H1 (cell line): ENCODE data around the gene MLEC. TPM values are rescaled to one million over a fixed set of nuclear protein-coding genes. Genes with fewer than 3 reads are reported as not detected.

Experiments
- CTCF ChIA-PET: fragments of 300-600 bp; sonication (Branson Sonifier 250); formaldehyde crosslinking; loops from one replicate; lab custom pipeline; 2021; ENCODE audit not compliant: partially characterized antibody; lab: Charles Lee
- POLR2A ChIA-PET: fragments of 300-600 bp; sonication (Branson Sonifier 250); formaldehyde crosslinking; loops from one replicate; lab custom pipeline; 2021; ENCODE audit warnings: inconsistent platforms; ENCODE audit not compliant: partially characterized antibody; lab: Charles Lee
- DNase-seq, 2 experiments: peaks; one replicate each; pipeline versions ENCODE4 v3.0.0 to v3.0.0-alpha.2; 2010 to 2022; ENCODE audit warnings: low spot score in 2 of 2, low read depth in 1 of 2, mixed read lengths in 1 of 2
- FAIRE-seq: peaks from 2 replicates; lab custom pipeline; 2011; peaks lifted over from hg19 to GRCh38; lab: Jason Lieb, UNC
- H2AFZ ChIP-seq: 2 replicates; pipeline ENCODE4 v1.8.1; 2012; ENCODE audit warnings: low read length, inconsistent platforms
- H2AK5ac ChIP-seq: 2 replicates; pipeline ENCODE4 v1.6.1; 2013; ENCODE audit warnings: low read depth, low read length
- H2BK120ac ChIP-seq: replicated peaks from 2 replicates; pipeline ENCODE3; 2013; ENCODE audit warnings: low read depth, low read length, inconsistent platforms
- H2BK12ac ChIP-seq: 2 replicates; pipeline ENCODE4 v1.6.1; 2013; ENCODE audit warnings: low read depth, low read length
- H2BK15ac ChIP-seq: 2 replicates; pipeline ENCODE4 v1.6.1; 2013; ENCODE audit warnings: low read length
- H2BK20ac ChIP-seq: 2 replicates; pipeline ENCODE4 v1.6.1; 2013; ENCODE audit warnings: low read length
- H2BK5ac ChIP-seq: 2 replicates; pipeline ENCODE4 v1.6.1; 2013; ENCODE audit warnings: low read depth, low read length
- H3K14ac ChIP-seq: 2 replicates; pipeline ENCODE4 v1.6.1; 2013; ENCODE audit warnings: inconsistent platforms; ENCODE audit not compliant: insufficient read length
- H3K18ac ChIP-seq: 2 replicates; pipeline ENCODE4 v1.6.1; 2013; ENCODE audit warnings: low read length; ENCODE audit errors: extremely low read depth
- H3K23ac ChIP-seq: 2 replicates; pipeline ENCODE4 v1.6.1; 2013; ENCODE audit warnings: inconsistent platforms; ENCODE audit not compliant: insufficient read length
- H3K23me2 ChIP-seq: 2 replicates; pipeline ENCODE4 v1.6.1; 2013; ENCODE audit warnings: low read depth, low read length
- H3K27ac ChIP-seq: 2 replicates; pipeline ENCODE4 v1.6.1; 2011; ENCODE audit warnings: low read depth, low read length, inconsistent platforms
- H3K27me3 ChIP-seq, 4 experiments: replicated peaks in 1 of 4; 1 replicate in 1 of 4; 2 replicates in 3 of 4; pipeline versions ENCODE4 v1.6.1 to v1.8.1; 2011 to 2013; ENCODE audit warnings: low read length in 3 of 4, mild to moderate bottlenecking in 3 of 4, inconsistent platforms in 2 of 4, mixed read lengths in 2 of 4, moderate library complexity in 1 of 4; ENCODE audit not compliant: control insufficient read depth in 3 of 4, insufficient read depth in 3 of 4; ENCODE audit errors: extremely low read depth in 1 of 4
- H3K36me3 ChIP-seq, 4 experiments: 2 replicates each; pipeline versions ENCODE4 v1.6.1 to v1.8.1; 2011 to 2013; ENCODE audit warnings: mild to moderate bottlenecking in 4 of 4, low read length in 3 of 4, moderate library complexity in 2 of 4, control low read depth in 1 of 4, inconsistent platforms in 1 of 4; ENCODE audit not compliant: insufficient read depth in 4 of 4, control insufficient read depth in 2 of 4
- H3K4ac ChIP-seq: replicated peaks from 2 replicates; pipeline ENCODE3; 2013; ENCODE audit warnings: low read length, low read depth, mixed read lengths, inconsistent platforms; ENCODE audit not compliant: insufficient read length
- H3K4me1 ChIP-seq, 4 experiments: replicated peaks in 1 of 4; 1 replicate in 1 of 4; 2 replicates in 3 of 4; pipeline versions ENCODE4 v1.6.1 to v1.8.1; 2011 to 2013; ENCODE audit warnings: low read length in 3 of 4, inconsistent platforms in 2 of 4, mixed read lengths in 1 of 4; ENCODE audit not compliant: insufficient read depth in 4 of 4, control insufficient read depth in 3 of 4
- H3K4me2 ChIP-seq, 2 experiments: 2 replicates each; pipeline versions ENCODE4 v1.6.1 to v1.8.1; 2011 to 2013; ENCODE audit warnings: low read depth in 2 of 2, low read length in 2 of 2, control low read depth in 1 of 2, inconsistent platforms in 1 of 2, mild to moderate bottlenecking in 1 of 2; ENCODE audit not compliant: insufficient read depth in 1 of 2
- H3K4me3 ChIP-seq, 4 experiments: fragments of 200-600, 300-600 bp in 1 of 4; sonication (generic), shearing (Covaris generic), sonication (Bioruptor Twin) in 1 of 4; 2 replicates each; pipeline versions ENCODE4 v1.5.1 to v1.8.1; 2011 to 2016; ENCODE audit warnings: low read length in 4 of 4, low read depth in 3 of 4, control low read depth in 2 of 4, inconsistent platforms in 2 of 4, mild to moderate bottlenecking in 2 of 4, mixed read lengths in 1 of 4, moderate library complexity in 1 of 4; ENCODE audit not compliant: insufficient read depth in 2 of 4; ENCODE audit errors: extremely low read depth in 1 of 4
- H3K56ac ChIP-seq: replicated peaks from 2 replicates; pipeline ENCODE3; 2013; ENCODE audit warnings: low read depth, mild to moderate bottlenecking, mixed read lengths, low read length, inconsistent platforms; ENCODE audit not compliant: insufficient read length
- H3K79me1 ChIP-seq: 2 replicates; pipeline ENCODE4 v1.6.1; 2013; ENCODE audit warnings: low read depth, low read length, control low read depth
- H3K79me2 ChIP-seq, 2 experiments: 2 replicates each; pipeline versions ENCODE4 v1.6.1 to v1.8.1; 2012 to 2013; ENCODE audit warnings: low read length in 2 of 2, mild to moderate bottlenecking in 2 of 2, inconsistent platforms in 1 of 2; ENCODE audit not compliant: insufficient read depth in 2 of 2, control insufficient read depth in 1 of 2
- H3K9ac ChIP-seq, 4 experiments: replicated peaks in 1 of 4; 1 replicate in 1 of 4; 2 replicates in 3 of 4; pipeline versions ENCODE4 v1.6.1 to v1.8.1; 2011 to 2013; ENCODE audit warnings: low read depth in 3 of 4, low read length in 3 of 4, control low read depth in 2 of 4, mild to moderate bottlenecking in 2 of 4, moderate library complexity in 2 of 4, inconsistent platforms in 1 of 4; ENCODE audit errors: extremely low read depth in 1 of 4
- H3K9me3 ChIP-seq, 2 experiments: 2 replicates each; pipeline versions ENCODE4 v1.6.1 to v1.8.1; 2012 to 2013; ENCODE audit warnings: mild to moderate bottlenecking in 2 of 2, moderate library complexity in 2 of 2, control low read depth in 1 of 2, inconsistent platforms in 1 of 2, low read depth in 1 of 2, low read length in 1 of 2, mixed read lengths in 1 of 2; ENCODE audit not compliant: insufficient read depth in 2 of 2
- H4K20me1 ChIP-seq, 2 experiments: replicated peaks in 1 of 2; 2 replicates each; pipeline versions ENCODE3 to v1.8.1; 2011 to 2013; ENCODE audit warnings: inconsistent platforms in 2 of 2, low read length in 2 of 2, mild to moderate bottlenecking in 1 of 2; ENCODE audit not compliant: insufficient read depth in 2 of 2, control insufficient read depth in 1 of 2
- H4K5ac ChIP-seq: 2 replicates; pipeline ENCODE4 v1.6.1; 2013; ENCODE audit warnings: low read length, low read depth, mixed read lengths, inconsistent platforms; ENCODE audit not compliant: insufficient read length
- H4K8ac ChIP-seq: 2 replicates; pipeline ENCODE4 v1.8.0; 2013; ENCODE audit warnings: mild to moderate bottlenecking, moderate library complexity, low read length, inconsistent platforms; ENCODE audit not compliant: insufficient read depth; ENCODE audit errors: extremely low read depth
- H4K91ac ChIP-seq: replicated peaks from 2 replicates; pipeline ENCODE3; 2013; ENCODE audit warnings: low read length, mixed read lengths, inconsistent platforms; ENCODE audit not compliant: insufficient read length
- ATF2 ChIP-seq: IDR thresholded peaks from 2 replicates; pipeline ENCODE4 v1.6.1; 2012; ENCODE audit warnings: low read length, inconsistent platforms
- HDAC2 ChIP-seq, 2 experiments: fragments of 300-600 bp in 1 of 2; sonication (generic) in 1 of 2; IDR thresholded peaks; 2 replicates each; pipeline ENCODE4 v1.6.1; 2011 to 2012; ENCODE audit warnings: low read depth in 2 of 2, low read length in 2 of 2, mild to moderate bottlenecking in 2 of 2, moderate library complexity in 2 of 2, borderline replicate concordance in 1 of 2, inconsistent platforms in 1 of 2
- JUND ChIP-seq: IDR thresholded peaks from 2 replicates; pipeline ENCODE4 v1.6.1; 2011; ENCODE audit warnings: mild to moderate bottlenecking, improper control_type of control experiment, low read length
- RBBP5 ChIP-seq: IDR thresholded peaks from 2 replicates; pipeline ENCODE4 v1.7.1; 2012; ENCODE audit warnings: low read depth, mild to moderate bottlenecking, inconsistent platforms, low read length, moderate library complexity, borderline replicate concordance
- RFX5 ChIP-seq: IDR thresholded peaks from 2 replicates; pipeline ENCODE4 v1.6.1; 2011; ENCODE audit warnings: low read depth, low read length, improper control_type of control experiment, borderline replicate concordance
- SIRT6 ChIP-seq: IDR thresholded peaks from one replicate; pipeline ENCODE4 v1.7.1; 2012; ENCODE audit warnings: low read length, inconsistent platforms
- WGBS, 2 experiments: shearing (Covaris generic) in 1 of 2; methylation state at CpG; one replicate each; pipeline versions ENCODE4 v1.1.6 to v1.1.7; 2013 to 2015; ENCODE audit warnings: low lambda C conversion rate in 2 of 2, mixed read lengths in 2 of 2, inconsistent platforms in 1 of 2, low coverage in 1 of 2, missing lambda C conversion rate in 1 of 2; ENCODE audit not compliant: insufficient replicate concordance in 2 of 2, insufficient coverage in 1 of 2, insufficient read length in 1 of 2; ENCODE audit errors: extremely low coverage in 1 of 2, missing lambda C conversion rate in 1 of 2; 5-methylcytosine and 5-hydroxymethylcytosine counted together
- polyA plus RNA-seq, 7 experiments: library from polyadenylated mRNA; depleted of rRNA in 3 of 7; stranded (reverse) in 5 of 7; unstranded in 2 of 7; fragments of >200 nt in 5 of 7; fragments of 200-250 nt in 2 of 7; gene quantifications; 1 replicate in 5 of 7; 2 replicates in 1 of 7; 4 replicates in 1 of 7; pipeline versions ENCODE4 v1.2.1 to v1.2.3, GENCODE V29; 2011 to 2013; ENCODE audit warnings: missing spikeins in 2 of 7, mixed read lengths in 2 of 7
- total RNA-seq: library from RNA; stranded (reverse); fragmentation: NEBNext Ultra II Directional; extraction: Animal tissue kit (Norgen Biotek cat#: 25700); gene quantifications from 2 replicates; pipeline ENCODE4 v1.2.1, GENCODE V29; 2021

Gene MLEC
- total and polyA plus RNA-seq, 2 of the 8 experiments (the other 6 are each of a cell fraction or from before 2014, with no cell fraction given), result 37.1 to 260 TPM

GRCh38 chr12:120649442-120650232, 37.3 kb upstream of the MLEC start:
- Histone ChIP-seq H2BK20ac (peak overlapping the region; percentile 72; the same call in 1 of the 2 replicates), H2BK5ac (peak overlapping the region; percentile 36; the same call in 1 of the 2 replicates), H2BK15ac (peak overlapping the region; percentile 95), H3K79me1 (no peaks in the 10 kb centered on the region; the same call in 1 of the 2 replicates), H3K14ac (no peak overlapping the region), H3K23ac (no peak overlapping the region), H3K23me2 (no peaks in the 10 kb centered on the region), H3K56ac (no peak overlapping the region), H2BK120ac (no peak overlapping the region), H3K27me3 (no peaks in the 10 kb centered on the region), H2BK12ac (no peak overlapping the region; the same call in none of the 2 replicates), H3K9me3 (no peaks in the 10 kb centered on the region), H4K20me1 (no peaks in the 10 kb centered on the region), H3K4me3 (peak overlapping the region in 3 of 4 experiments; percentile 44 to 64 (median 63); a peak in 4 of 8 replicates), H3K9ac (no peak overlapping the region), H2AFZ (peak overlapping the region; percentile 43), H3K36me3 (no peaks in the 10 kb centered on the region), H3K4me1 (peaks cover 4 to 7% (median 4%) of the 10 kb centered on the region in 4 experiments), H4K91ac (no peak overlapping the region), H3K79me2 (no peaks in the 10 kb centered on the region), H2AK5ac (no peak overlapping the region), H4K5ac (no peak overlapping the region), H3K18ac (peak overlapping the region; percentile 85), H3K27ac (no peak overlapping the region), H3K4ac (no peak overlapping the region), H4K8ac (no peak overlapping the region), H3K4me2 (peak overlapping the region; percentile 23 to 68)
- no peak for DNase-seq
- ChIA-PET CTCF (interaction anchor here (0.6 to 7.5 kb wide), 46 partner anchors 8 to 482 kb away, joined by 3 to 111 read pairs (median 4); partner anchors contain the start of genes ACADS, CABP1, MLEC and POP5), POLR2A (interaction anchor here (0.6 to 2.6 kb wide), 14 partner anchors 11 to 358 kb away, joined by 3 to 13 read pairs (median 4); partner anchors contain the start of genes ACADS, POP5, RNU4-1 and RNU4-2)
- 73% methylated on average over 32 of the region's 33 CpGs; no CpG with 5 or more reads in 1 of the 2 experiments for WGBS, 2 experiments
- no peak for FAIRE-seq
- TF ChIP-seq ATF2 (no peak), HDAC2 (IDR thresholded peaks at IDR 0.05; ENCODE audit: borderline replicate concordance in 1 of 2, low read depth in 2 of 2, low read length in 2 of 2) (no peak), RFX5 (no peak), RBBP5 (0 out of 2 replicates have a peak, but pooled peaks have one; percentile 14), SIRT6 (no peak), JUND (no peak)
